Epithelial cell of esophagus (primary cell): ENCODE data around the gene ZNF300.

Experiments used
- DNase-seq: peaks from one replicate; pipeline ENCODE4 v3.0.0; 2010; ENCODE audit warnings: low read depth
- H3K4me3 ChIP-seq: 2 replicates; pipeline ENCODE4 v1.5.1; 2011; ENCODE audit warnings: mild to moderate bottlenecking, low read length, control low read depth
- TF ChIP-seq, protein P1 (sequence below): IDR thresholded peaks from 2 replicates; pipeline ENCODE4 v1.5.1; 2011; ENCODE audit warnings: low read depth, mild to moderate bottlenecking, low read length, control low read depth, inconsistent platforms; ENCODE audit not compliant: insufficient read depth; ENCODE audit errors: missing control alignments

Gene ZNF300

DNA sequence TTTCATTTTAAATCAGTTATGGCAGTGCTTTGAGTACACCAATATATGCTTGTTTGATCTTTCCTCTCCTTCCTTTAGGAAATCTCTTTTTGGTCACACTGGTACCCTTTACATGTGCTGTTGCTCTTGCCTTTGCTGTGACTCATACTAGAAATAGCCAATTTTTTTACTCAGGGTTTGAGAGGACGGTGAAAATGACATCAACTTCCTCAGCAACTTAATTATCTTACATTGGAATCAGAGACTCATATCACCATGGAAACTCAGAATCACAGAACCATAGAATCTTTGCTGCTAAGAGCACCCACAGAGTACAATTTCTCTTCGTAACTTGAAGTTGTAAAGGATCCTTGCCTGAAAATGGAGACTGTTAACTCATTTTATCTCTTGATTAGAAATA lies 13.8 kb upstream of the ZNF300 start:
- TF ChIP-seq, protein P1, sequence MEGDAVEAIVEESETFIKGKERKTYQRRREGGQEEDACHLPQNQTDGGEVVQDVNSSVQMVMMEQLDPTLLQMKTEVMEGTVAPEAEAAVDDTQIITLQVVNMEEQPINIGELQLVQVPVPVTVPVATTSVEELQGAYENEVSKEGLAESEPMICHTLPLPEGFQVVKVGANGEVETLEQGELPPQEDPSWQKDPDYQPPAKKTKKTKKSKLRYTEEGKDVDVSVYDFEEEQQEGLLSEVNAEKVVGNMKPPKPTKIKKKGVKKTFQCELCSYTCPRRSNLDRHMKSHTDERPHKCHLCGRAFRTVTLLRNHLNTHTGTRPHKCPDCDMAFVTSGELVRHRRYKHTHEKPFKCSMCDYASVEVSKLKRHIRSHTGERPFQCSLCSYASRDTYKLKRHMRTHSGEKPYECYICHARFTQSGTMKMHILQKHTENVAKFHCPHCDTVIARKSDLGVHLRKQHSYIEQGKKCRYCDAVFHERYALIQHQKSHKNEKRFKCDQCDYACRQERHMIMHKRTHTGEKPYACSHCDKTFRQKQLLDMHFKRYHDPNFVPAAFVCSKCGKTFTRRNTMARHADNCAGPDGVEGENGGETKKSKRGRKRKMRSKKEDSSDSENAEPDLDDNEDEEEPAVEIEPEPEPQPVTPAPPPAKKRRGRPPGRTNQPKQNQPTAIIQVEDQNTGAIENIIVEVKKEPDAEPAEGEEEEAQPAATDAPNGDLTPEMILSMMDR = no peak
- no peak overlapping the region for H3K4me3 ChIP-seq
- DNase-seq = no peak

DNA sequence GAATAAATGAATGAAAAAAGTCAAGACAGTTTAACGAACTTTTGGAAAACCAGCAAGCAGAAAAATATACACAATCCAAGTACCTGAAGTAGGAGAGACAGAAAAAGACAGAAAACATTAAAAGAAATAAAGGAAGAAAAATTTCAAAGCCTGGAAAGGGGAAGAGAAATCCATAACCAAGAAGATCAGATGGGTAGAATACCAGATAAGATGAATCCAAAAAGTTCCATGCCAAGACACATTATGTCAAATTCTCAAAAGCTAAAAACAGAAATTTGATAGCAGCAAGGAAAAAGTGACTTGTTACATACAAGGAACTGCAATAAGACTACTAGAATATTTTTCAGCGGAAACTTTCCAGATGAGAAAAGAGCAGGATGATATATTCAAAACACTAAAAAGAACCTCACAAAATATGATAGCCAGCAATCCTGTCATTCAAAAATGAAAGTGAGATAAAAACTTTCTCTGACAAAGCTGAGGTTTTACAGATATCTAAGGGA lies 7.6 kb upstream of the ZNF300 start:
- DNase-seq = no peak
- H3K4me3 ChIP-seq = no peak overlapping the region
- TF ChIP-seq, protein P1 = no peak

DNA sequence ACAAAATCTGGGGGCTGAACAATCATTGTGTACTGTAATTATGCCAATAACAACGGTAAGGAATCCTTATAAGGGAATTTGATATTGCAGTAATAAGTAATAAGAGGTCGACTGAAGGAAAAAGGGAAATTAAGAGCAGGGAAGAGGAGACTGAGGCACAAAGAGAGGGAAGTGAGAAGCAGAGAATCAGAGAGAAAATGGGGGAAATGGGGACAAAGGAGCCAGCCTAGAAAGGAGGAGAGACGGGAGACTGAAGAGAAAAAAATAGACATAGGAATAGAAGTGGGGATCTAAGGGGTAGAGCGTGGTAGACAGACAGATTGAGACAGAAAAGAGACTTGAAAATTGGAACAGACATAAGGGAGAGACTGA lies 518 bp upstream of the ZNF300 start:
- H3K4me3 ChIP-seq = peak overlapping the region; percentile 78
- TF ChIP-seq, protein P1 = no peak
- no peak for DNase-seq

DNA sequence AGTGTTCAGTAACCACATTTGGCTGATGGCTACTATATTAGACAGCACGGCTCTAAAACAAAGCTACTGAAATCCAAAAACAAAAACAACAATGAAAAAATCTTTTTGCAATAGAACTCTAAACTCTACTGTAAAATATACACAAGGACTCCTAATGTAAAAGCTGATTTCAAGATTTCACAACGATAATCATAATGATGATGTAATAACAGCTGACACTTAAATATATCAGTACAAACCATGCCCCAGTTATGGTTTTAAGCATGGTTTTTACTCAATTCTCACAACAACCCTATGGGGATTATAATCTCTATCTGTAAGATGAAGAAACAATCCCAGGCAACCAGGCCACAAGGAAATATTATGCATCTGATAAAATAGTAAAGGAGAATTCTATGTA lies 3.3 kb downstream of the ZNF300 start:
- no peak overlapping the region for H3K4me3 ChIP-seq
- TF ChIP-seq, protein P1 = no peak
- DNase-seq = no peak

DNA sequence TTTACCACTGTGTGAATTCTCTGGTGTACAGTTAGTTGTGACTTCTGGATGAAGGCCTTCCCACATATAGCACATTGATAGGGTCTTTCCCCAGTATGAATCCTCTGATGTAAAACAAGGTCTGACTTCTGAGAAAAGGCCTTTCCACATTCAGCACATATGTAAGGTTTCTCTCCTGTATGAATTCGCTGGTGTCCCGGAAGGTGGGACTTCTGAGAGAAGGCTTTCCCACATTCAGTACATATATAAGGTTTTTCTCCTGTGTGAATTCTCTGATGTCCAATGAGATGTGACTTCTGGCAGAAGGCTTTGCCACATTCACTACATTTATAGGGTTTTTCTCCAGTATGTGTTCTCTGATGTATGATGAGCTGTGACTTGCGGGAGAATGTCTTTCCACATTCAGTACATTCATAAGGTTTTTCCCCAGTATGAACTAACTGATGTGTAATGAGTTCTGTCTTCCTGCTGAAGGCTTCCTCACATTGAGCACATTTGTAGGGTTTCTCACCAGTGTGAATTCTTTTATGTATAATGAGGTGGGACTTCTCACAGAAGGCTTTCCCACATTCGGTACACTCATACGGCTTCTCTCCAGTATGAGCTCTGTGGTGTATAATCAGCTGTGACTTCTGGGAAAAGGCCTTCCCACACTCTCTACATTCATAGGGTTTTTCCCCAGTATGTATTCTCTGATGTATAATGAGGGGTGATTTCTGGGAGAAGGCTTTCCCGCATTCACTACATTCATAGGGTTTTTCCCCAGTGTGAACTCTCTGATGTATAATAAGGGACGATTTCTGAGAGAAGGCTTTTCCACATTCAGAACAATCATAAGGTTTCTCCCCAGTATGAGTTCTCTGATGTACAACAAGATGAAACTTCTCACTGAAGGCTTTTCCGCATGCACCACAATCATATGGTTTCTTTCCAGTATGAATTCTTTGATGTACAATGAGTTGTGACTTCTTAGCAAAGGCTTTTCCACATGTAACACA lies 9.1 kb downstream of the ZNF300 start:
- TF ChIP-seq, protein P1 = no peak
- H3K4me3 ChIP-seq = no peak overlapping the region
- DNase-seq = no peak

DNA sequence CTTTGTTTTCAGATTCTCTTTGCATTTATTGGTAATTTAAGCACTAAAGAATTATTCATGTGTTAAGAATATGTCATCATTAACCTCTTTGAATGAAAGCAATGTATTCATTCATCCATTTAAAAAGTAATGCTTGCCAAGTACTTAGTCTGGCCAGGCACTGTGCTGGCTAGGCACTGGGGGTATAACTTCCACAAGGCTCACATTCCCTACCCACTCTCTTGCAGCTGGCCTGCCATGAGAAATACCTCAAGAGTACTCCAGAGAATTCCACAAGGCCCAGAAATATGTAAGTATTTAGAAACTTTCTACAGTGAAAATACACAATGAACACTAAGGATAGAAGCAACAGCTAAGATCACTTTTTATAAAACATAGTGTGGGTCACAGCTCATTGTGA lies 25.4 kb downstream of the ZNF300 start:
- TF ChIP-seq, protein P1 = no peak
- no peak overlapping the region for H3K4me3 ChIP-seq
- DNase-seq = no peak

DNA sequence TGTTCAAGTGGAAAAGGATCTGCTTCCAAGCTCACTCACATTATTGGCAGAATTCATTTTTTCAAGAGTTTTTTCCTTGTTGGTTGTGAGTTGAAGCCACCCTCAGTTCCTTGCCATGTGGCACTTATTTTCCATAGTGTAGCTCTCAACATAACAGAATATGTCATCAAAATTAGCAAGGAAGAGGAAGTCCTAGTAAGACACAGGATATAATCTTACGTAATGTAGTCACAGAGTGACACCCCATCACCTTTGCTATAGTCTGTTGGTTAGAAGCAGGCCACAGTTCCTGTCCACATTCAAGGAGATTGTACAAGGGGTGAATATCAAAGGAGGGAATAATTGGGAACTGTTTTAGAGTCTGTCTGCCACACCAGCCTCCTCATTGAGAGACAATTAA lies 42.7 kb downstream of the ZNF300 start:
- H3K4me3 ChIP-seq = no peak overlapping the region
- TF ChIP-seq, protein P1 = no peak
- DNase-seq = no peak
